SU-DHL-6 (cell line): ENCODE results near the gene CEP57L1.

Source experiments
- H2AFZ ChIP-seq: fragments of 200-600 bp; sonication (generic); 2 replicates; pipeline ENCODE4 v1.6.1; 2014; ENCODE audit warnings: low read depth, mild to moderate bottlenecking, moderate library complexity, mixed read lengths, antibody characterized with exemption, low read length; ENCODE audit not compliant: severe bottlenecking
- H3F3A ChIP-seq: fragments of 200-600 bp; shearing (Covaris generic); 2 replicates; pipeline ENCODE4 v1.6.0; 2016; ENCODE audit warnings: antibody characterized with exemption, mild to moderate bottlenecking; ENCODE audit not compliant: insufficient read depth
- H3K27ac ChIP-seq: fragments of 200-600 bp; sonication (generic); 2 replicates; pipeline ENCODE4 v1.5.1; 2016; ENCODE audit warnings: low read depth, mild to moderate bottlenecking, low read length, moderate library complexity, mixed read lengths
- H3K27me3 ChIP-seq: fragments of 200-600 bp; sonication (generic), shearing (Covaris generic); 2 replicates; pipeline ENCODE4 v1.6.0; 2014; ENCODE audit warnings: mild to moderate bottlenecking, low read length
- H3K36me3 ChIP-seq: fragments of 200-600 bp; sonication (generic); 2 replicates; pipeline ENCODE4 v1.6.1; 2014; ENCODE audit warnings: mild to moderate bottlenecking, low read length, mixed read lengths
- H3K4me2 ChIP-seq: fragments of 300-600, 200-600 bp; shearing (Covaris generic), sonication (generic); 2 replicates; pipeline ENCODE4 v1.6.0; 2014; ENCODE audit warnings: low read length, low read depth, mild to moderate bottlenecking; ENCODE audit not compliant: poor library complexity, severe bottlenecking
- H3K4me3 ChIP-seq: fragments of 200-600 bp; sonication (generic); 2 replicates; pipeline ENCODE4 v1.5.1; 2014; ENCODE audit warnings: antibody characterized with exemption, low read length, mild to moderate bottlenecking, mixed read lengths; ENCODE audit not compliant: insufficient read depth, poor library complexity, severe bottlenecking
- H3K79me2 ChIP-seq: fragments of 200-600 bp; sonication (generic); 2 replicates; pipeline ENCODE4 v1.6.1; 2014; ENCODE audit warnings: mild to moderate bottlenecking, low read length, moderate library complexity; ENCODE audit not compliant: insufficient read depth
- H3K9ac ChIP-seq: fragments of 200-600 bp; sonication (generic); 2 replicates; pipeline ENCODE4 v1.7.0; 2014; ENCODE audit warnings: mild to moderate bottlenecking, low read length
- H3K9me2 ChIP-seq: fragments of 200-600 bp; sonication (generic); replicated peaks from 2 replicates; pipeline ENCODE4 v1.6.1; 2014; ENCODE audit warnings: low read length; ENCODE audit not compliant: insufficient read depth
- H3K9me3 ChIP-seq: fragments of 200-600 bp; sonication (generic); 2 replicates; pipeline ENCODE4 v1.6.1; 2014; ENCODE audit warnings: low read length, mixed read lengths; ENCODE audit not compliant: insufficient read depth
- H4K20me1 ChIP-seq: fragments of 200-600 bp; sonication (generic); 2 replicates; pipeline ENCODE4 v1.6.1; 2014; ENCODE audit warnings: low read depth, mild to moderate bottlenecking, antibody characterized with exemption, low read length, moderate library complexity, mixed read lengths
- CTCF ChIP-seq: fragments of 200-600 bp; sonication (generic); IDR thresholded peaks from one replicate; pipeline ENCODE4 v1.5.1; 2017; ENCODE audit warnings: antibody characterized with exemption, mild to moderate bottlenecking, low read length, moderate library complexity; ENCODE audit not compliant: insufficient read depth, poor library complexity, severe bottlenecking
- EZH2phosphoT487 ChIP-seq: fragments of 200-600 bp; sonication (generic), shearing (Covaris generic); conservative IDR thresholded peaks from 2 replicates; pipeline ENCODE4 v1.6.1; 2018; ENCODE audit warnings: mild to moderate bottlenecking, antibody characterized with exemption, low read length, moderate library complexity, mixed read lengths

CEP57L1 gene

GRCh38 chr6:109052018-109052651 lies 43.2 kb upstream of the CEP57L1 start:
- Histone ChIP-seq H3K9ac (no peak overlapping the region), H3F3A (no peaks in the 10 kb centered on the region), H3K4me3 (no peak overlapping the region), H3K9me3 (0 out of 2 replicates have a peak, but pooled peaks cover 5% of the 10 kb centered on the region), H3K4me2 (no peak overlapping the region), H3K79me2 (no peaks in the 10 kb centered on the region), H3K36me3 (no peaks in the 10 kb centered on the region), H3K27ac (no peak overlapping the region), H2AFZ (no peak overlapping the region), H3K9me2 (no peaks in the 10 kb centered on the region), H4K20me1 (no peaks in the 10 kb centered on the region), H3K27me3 (no peaks in the 10 kb centered on the region)
- TF ChIP-seq EZH2phosphoT487, result no peak

GRCh38 chr6:109052852-109053251 lies 42.5 kb upstream of the CEP57L1 start:
- no peaks in the 10 kb centered on the region for H3K79me2 ChIP-seq
- H3F3A ChIP-seq, result no peaks in the 10 kb centered on the region
- H4K20me1 ChIP-seq, result no peaks in the 10 kb centered on the region
- no peaks in the 10 kb centered on the region for H3K27me3 ChIP-seq
- H3K36me3 ChIP-seq, result no peaks in the 10 kb centered on the region
- H3K4me2 ChIP-seq, result no peak overlapping the region
- H3K27ac ChIP-seq, result no peak overlapping the region
- TF ChIP-seq CTCF (no peak), EZH2phosphoT487 (no peak)
- no peak overlapping the region for H3K9ac ChIP-seq
- no peak overlapping the region for H2AFZ ChIP-seq
- H3K9me2 ChIP-seq, result no peaks in the 10 kb centered on the region
- no peak overlapping the region for H3K4me3 ChIP-seq
- H3K9me3 ChIP-seq, result 0 out of 2 replicates have a peak, but pooled peaks cover 5% of the 10 kb centered on the region

- Histone ChIP-seq H3K27me3 (no peaks in the 10 kb centered on the region), H2AFZ (no peak overlapping the region), H3K9me3 (0 out of 2 replicates have a peak, but pooled peaks cover 5% of the 10 kb centered on the region), H3K36me3 (no peaks in the 10 kb centered on the region), H3K9me2 (no peaks in the 10 kb centered on the region), H3K27ac (no peak overlapping the region), H3K4me2 (no peak overlapping the region), H3K79me2 (no peaks in the 10 kb centered on the region), H4K20me1 (no peaks in the 10 kb centered on the region), H3K9ac (no peak overlapping the region), H3F3A (no peaks in the 10 kb centered on the region), H3K4me3 (no peak overlapping the region)
- TF ChIP-seq EZH2phosphoT487 (no peak), CTCF (no peak)
These were observed 42.0 kb upstream of the CEP57L1 start for GRCh38 chr6:109053336-109053735.

GRCh38 chr6:109055771-109056235 lies 39.5 kb upstream of the CEP57L1 start:
- no peaks in the 10 kb centered on the region for H3K9me3 ChIP-seq
- no peaks in the 10 kb centered on the region for H3K27me3 ChIP-seq
- H4K20me1 ChIP-seq, result no peaks in the 10 kb centered on the region
- no peaks in the 10 kb centered on the region for H3K9me2 ChIP-seq
- H3K27ac ChIP-seq, result no peak overlapping the region
- H2AFZ ChIP-seq, result no peak overlapping the region
- no peak overlapping the region for H3K9ac ChIP-seq
- TF ChIP-seq CTCF (no peak), EZH2phosphoT487 (no peak)
- no peak overlapping the region for H3K4me3 ChIP-seq
- H3K79me2 ChIP-seq, result no peaks in the 10 kb centered on the region
- H3F3A ChIP-seq, result no peaks in the 10 kb centered on the region
- H3K36me3 ChIP-seq, result no peaks in the 10 kb centered on the region
- H3K4me2 ChIP-seq, result no peak overlapping the region
